Measurements from ENCODE around the gene GLI3. TPM values are rescaled to one million over a fixed set of nuclear protein-coding genes. Genes with fewer than 3 reads are reported as not detected.

The GLI3 gene
- total RNA-seq, 2 experiments from 2014 or later, result not detected

DNA sequence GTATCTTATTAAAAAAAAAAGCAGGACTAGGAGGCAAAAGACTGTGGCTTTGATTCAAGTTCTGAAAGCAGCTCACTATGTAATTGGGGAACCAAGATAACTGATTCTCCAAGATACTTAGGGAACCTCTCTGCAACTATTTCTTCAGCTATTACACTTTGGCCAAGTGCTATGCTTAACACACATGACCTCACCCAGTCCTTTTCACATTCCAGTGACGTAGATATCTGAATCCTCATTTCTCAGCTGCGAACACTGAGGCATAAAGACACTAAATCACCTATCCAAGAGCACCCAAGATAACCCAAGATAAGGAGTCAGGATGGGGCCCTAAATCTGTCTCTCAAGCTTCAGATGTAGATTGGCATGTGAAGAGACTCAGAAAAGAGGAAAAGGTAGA is 133.6 kb downstream of the GLI3 start:
- Mint-ChIP-seq H3K9me3 (ENCODE audit: insufficient read depth) (no peaks in the 10 kb centered on the region), H3K4me3 (no peak overlapping the region), H3K4me1 (ENCODE audit: low read depth) (no peaks in the 10 kb centered on the region), H3K27me3 (ENCODE audit: low read depth) (no peaks in the 10 kb centered on the region), H3K36me3 (ENCODE audit: low read depth) (no peaks in the 10 kb centered on the region), H3K27ac (no peak overlapping the region)
- CTCF ChIA-PET, result no interaction called here
- ATAC-seq (no peak), DNase-seq (no peak)
- POLR2A ChIA-PET, result no interaction called here

DNA sequence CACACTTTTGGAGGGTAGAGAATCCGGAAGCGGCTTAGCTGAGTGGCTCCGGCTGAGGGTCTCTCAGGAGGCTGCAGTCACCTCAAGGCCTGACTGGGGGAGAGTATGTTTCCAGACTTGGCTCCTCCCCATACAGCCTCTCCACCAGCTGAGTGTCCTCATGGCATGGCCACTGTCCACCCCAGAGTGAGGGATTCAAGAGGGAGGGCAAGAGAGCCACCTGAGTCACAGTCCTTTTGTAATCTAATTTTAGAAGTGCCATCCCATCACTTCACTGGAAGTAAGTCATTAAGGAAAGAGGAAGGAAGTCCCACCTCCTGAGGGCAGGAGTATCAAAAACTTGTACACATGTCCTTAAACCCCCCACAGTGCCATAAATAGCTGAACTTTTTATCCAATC is 134.0 kb downstream of the GLI3 start:
- no peaks in the 10 kb centered on the region for H3K27me3 Mint-ChIP-seq (ENCODE audit: low read depth)
- DNase-seq (no peak), ATAC-seq (no peak)
- H3K36me3 Mint-ChIP-seq (ENCODE audit: low read depth), result no peaks in the 10 kb centered on the region
- H3K4me3 Mint-ChIP-seq, result no peak overlapping the region
- POLR2A ChIA-PET, result no interaction called here
- no peaks in the 10 kb centered on the region for H3K9me3 Mint-ChIP-seq (ENCODE audit: insufficient read depth)
- CTCF ChIA-PET, result no interaction called here
- H3K4me1 Mint-ChIP-seq (ENCODE audit: low read depth), result no peaks in the 10 kb centered on the region
- no peak overlapping the region for H3K27ac Mint-ChIP-seq

DNA sequence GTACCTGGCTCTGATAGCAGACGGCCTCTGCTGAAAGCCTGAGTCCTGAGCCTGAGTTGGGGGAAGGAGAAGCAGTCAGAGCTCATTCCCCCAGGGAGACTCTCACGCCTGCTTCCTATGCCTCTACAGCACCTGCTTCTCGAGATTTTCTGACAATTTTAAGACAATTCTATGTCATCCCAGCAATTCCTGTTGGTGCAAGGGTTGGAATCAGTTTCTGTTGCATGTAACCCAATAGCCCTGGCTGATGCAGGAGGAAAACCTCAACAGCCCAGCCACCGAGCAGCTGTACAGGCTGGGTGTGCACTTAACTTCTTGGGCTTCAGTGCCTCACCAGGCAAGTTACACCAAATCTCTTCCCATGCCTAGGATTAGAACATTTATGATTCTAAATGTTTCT is 134.7 kb downstream of the GLI3 start:
- H3K4me1 Mint-ChIP-seq (ENCODE audit: low read depth), result no peaks in the 10 kb centered on the region
- CTCF ChIA-PET, result no interaction called here

DNA sequence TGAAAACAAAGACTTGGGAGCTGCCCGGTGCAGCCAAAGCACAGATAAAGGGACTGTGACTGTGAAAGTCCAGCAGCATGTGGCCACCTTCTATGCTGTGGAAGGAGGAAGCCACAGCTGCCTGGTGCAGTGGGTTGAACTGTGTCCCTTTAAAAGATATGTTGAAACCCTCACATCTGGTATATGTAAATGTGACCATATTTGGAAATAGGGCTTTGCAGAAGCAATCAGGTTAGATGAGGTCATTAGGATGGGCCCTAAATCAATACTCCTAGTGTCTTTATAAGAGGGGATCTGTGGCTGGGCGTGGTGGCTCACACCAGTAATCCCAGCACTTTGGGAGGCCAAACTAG is 136.9 kb downstream of the GLI3 start:
- DNase-seq (no peak), ATAC-seq (no peak)
- Mint-ChIP-seq H3K27me3 (ENCODE audit: low read depth) (no peaks in the 10 kb centered on the region), H3K4me1 (ENCODE audit: low read depth) (no peaks in the 10 kb centered on the region), H3K4me3 (no peak overlapping the region), H3K27ac (no peak overlapping the region), H3K9me3 (ENCODE audit: insufficient read depth) (no peaks in the 10 kb centered on the region), H3K36me3 (ENCODE audit: low read depth) (no peaks in the 10 kb centered on the region)
- CTCF ChIA-PET, result no interaction called here
- POLR2A ChIA-PET, result no interaction called here

More for the DNA sequence above, 134.7 kb downstream of the GLI3 start:
- DNase-seq, result no peak
- Mint-ChIP-seq H3K27ac (no peak overlapping the region), H3K9me3 (ENCODE audit: insufficient read depth) (no peaks in the 10 kb centered on the region), H3K27me3 (ENCODE audit: low read depth) (no peaks in the 10 kb centered on the region), H3K36me3 (ENCODE audit: low read depth) (no peaks in the 10 kb centered on the region), H3K4me3 (no peak overlapping the region)
- POLR2A ChIA-PET, result no interaction called here
- ATAC-seq, result no peak

DNA sequence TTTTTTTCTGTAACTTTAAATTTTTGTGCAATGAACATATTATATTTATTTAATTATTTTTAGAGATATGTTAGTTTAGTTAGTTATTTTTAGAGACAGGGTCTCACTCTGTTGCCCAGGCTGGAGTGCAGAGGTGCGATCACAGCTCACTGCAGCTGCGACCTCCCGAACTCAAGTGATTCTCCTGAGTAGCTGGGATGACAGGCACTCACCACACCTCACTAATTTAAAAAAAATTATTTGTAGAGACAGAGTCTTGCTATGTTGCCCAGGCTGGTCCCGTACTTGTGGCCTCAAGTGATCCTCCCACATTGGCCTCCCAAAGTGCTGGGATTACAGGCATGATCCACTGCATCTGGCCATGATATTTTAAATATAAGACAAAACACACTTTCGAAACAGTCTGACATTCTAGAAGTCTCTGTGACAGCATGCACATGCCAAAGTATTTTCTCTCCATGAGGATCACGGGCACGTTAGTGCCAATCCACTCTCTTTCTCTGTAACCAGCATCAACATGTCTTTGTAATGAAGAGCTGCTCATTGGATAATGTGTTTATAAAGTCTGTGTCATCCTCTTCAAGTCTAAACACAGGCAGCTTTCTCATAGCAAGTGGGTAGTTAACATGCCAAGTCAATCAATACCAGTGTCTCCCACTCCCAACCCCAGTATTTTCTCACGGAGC is 137.4 kb downstream of the GLI3 start:
- no peak overlapping the region for H3K27ac Mint-ChIP-seq

DNA sequence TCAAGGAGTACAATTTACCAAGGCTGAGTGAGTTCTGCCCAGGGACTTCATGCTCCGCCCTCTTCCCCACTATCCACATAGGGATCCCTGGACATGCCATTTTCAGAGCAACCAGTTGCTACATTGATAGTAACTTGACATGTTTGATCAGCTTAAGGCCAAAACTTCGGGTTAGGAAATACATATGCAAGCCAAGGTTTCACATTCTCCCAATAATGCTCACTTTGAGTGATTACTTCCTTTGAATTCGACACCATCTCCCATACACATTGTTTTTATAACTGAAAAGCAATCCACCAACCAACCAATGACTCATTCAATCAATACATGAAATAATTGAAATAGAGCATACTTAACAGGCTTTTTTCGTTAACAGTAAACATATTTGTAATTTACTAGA is 137.9 kb downstream of the GLI3 start:
- Mint-ChIP-seq H3K9me3 (ENCODE audit: insufficient read depth) (no peaks in the 10 kb centered on the region), H3K27ac (no peak overlapping the region), H3K4me3 (no peak overlapping the region), H3K27me3 (ENCODE audit: low read depth) (no peaks in the 10 kb centered on the region), H3K36me3 (ENCODE audit: low read depth) (no peaks in the 10 kb centered on the region), H3K4me1 (ENCODE audit: low read depth) (no peaks in the 10 kb centered on the region)
- ChIA-PET CTCF (no interaction called here), POLR2A (no interaction called here)
- ATAC-seq (no peak), DNase-seq (no peak)

More for the DNA sequence above, 137.4 kb downstream of the GLI3 start:
- Mint-ChIP-seq H3K4me1 (ENCODE audit: low read depth) (no peaks in the 10 kb centered on the region), H3K9me3 (ENCODE audit: insufficient read depth) (no peaks in the 10 kb centered on the region), H3K4me3 (no peak overlapping the region), H3K36me3 (ENCODE audit: low read depth) (no peaks in the 10 kb centered on the region), H3K27me3 (ENCODE audit: low read depth) (no peaks in the 10 kb centered on the region)
- ATAC-seq (no peak), DNase-seq (no peak)
- POLR2A ChIA-PET, result no interaction called here
- CTCF ChIA-PET, result no interaction called here

DNA sequence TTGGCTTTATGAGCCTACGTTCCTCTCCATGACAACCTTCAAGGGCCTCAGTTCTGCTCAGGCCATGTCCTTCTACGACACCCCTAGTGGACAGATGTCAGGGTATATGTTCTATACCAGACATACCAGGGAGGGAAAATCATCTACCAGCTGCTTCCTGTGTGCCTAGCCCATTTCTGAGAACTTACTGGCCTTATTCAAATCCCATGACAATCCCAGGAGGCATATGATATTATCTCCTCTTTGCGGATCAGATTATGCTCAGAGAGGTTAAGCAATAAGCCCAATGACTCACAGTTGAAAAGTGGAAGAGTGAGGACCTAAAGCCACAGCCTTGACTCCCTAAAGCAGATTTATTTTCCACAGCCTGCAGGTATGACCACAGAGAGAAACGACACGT is 139.3 kb downstream of the GLI3 start:
- ChIA-PET CTCF (no interaction called here), POLR2A (no interaction called here)
- no peak for DNase-seq
- Mint-ChIP-seq H3K4me1 (ENCODE audit: low read depth) (no peaks in the 10 kb centered on the region), H3K9me3 (ENCODE audit: insufficient read depth) (no peaks in the 10 kb centered on the region), H3K27me3 (ENCODE audit: low read depth) (no peaks in the 10 kb centered on the region), H3K4me3 (no peak overlapping the region), H3K27ac (no peak overlapping the region), H3K36me3 (ENCODE audit: low read depth) (no peaks in the 10 kb centered on the region)
- ATAC-seq, result no peak

DNA sequence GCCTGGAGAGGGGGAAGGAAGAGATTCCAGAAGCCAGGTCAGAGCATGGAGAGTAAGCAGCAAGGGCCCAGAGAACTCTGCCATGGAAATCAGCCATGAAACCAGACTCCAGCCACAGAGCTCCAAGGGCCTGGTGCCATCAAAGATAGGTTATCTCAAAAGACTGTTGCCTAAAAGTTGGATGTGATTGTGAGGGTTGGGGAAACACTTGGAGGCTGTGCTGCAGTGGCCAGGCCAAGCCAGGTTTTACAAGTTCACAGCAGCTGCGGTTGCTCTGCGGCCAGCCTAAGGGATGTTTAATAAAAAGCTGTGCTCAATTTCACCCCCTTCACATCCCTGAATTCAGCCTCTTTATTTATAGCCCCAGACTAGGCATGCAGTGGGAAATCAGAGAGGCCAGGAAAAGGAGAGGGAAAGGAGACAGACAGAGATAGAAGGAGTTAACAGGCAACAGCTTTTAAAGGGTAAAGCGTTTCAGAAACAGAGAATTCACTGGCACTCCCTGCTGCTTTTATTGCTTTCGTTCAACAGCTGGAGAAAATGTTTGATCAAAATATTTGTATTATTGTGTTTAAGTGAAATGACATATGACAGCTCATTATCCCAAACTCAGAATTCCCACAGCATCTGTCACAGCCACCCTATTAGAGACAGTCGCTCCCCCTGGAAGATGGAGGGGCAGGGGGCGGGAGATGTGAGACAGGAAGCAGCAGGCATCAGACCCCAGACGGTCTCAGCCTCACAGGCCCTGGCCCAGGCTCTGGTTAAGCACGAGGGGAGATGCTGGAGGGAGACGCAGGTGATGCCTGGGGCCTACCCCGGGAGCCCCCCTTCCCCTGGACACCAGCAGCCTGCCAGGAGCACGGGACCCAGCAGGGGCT is 140.1 kb downstream of the GLI3 start:
- ChIA-PET CTCF (no interaction called here), POLR2A (no interaction called here)
- no peaks in the 10 kb centered on the region for H3K27me3 Mint-ChIP-seq (ENCODE audit: low read depth)
- no peaks in the 10 kb centered on the region for H3K36me3 Mint-ChIP-seq (ENCODE audit: low read depth)
- DNase-seq (no peak), ATAC-seq (no peak)
- no peaks in the 10 kb centered on the region for H3K4me1 Mint-ChIP-seq (ENCODE audit: low read depth)
- H3K27ac Mint-ChIP-seq, result no peak overlapping the region
- H3K4me3 Mint-ChIP-seq, result no peak overlapping the region
- no peaks in the 10 kb centered on the region for H3K9me3 Mint-ChIP-seq (ENCODE audit: insufficient read depth)

DNA sequence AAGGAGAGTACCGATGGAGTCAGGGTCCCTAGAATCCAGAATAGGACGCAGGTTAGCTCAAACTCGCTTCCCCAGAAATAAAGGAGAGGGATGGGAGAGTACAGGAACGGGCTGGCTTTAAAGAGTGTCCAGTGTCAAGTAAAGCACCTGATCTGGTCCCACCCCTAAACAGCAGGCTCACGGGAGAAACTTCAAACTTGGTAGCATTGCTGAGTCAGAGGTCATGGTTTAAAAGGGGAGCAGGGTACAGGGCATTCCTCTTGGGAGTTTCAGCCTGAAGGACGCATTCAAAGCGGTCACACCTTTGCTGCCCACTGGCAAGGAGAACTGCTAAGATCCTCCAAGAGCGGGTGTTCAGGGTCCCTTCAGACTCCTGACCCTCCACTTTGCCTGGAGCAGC is 140.7 kb downstream of the GLI3 start:
- ATAC-seq (no peak), DNase-seq (no peak)
- CTCF ChIA-PET, result no interaction called here
- Mint-ChIP-seq H3K4me1 (ENCODE audit: low read depth) (no peaks in the 10 kb centered on the region), H3K27me3 (ENCODE audit: low read depth) (no peaks in the 10 kb centered on the region), H3K4me3 (no peak overlapping the region), H3K9me3 (ENCODE audit: insufficient read depth) (no peaks in the 10 kb centered on the region), H3K27ac (no peak overlapping the region), H3K36me3 (ENCODE audit: low read depth) (no peaks in the 10 kb centered on the region)
- POLR2A ChIA-PET, result no interaction called here

DNA sequence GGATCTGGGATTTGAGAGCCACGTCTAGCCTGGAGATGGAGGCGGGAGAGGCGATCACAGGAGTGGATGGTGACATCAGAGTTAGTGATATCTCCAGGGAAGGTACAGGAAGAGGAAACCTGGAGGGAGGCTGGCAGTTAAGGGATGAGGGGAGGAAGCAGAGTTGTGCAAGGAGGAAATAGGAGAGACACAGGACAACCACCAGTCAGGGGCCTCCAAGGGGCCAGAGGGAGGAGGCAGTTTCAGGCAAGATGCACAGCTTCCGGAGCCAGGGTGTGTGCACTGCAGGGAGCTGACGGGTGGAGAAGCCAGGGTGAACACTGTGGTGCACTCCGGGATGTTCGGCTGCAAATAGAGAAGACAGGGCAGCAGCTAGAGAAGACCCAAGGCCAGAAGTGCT is 141.2 kb downstream of the GLI3 start:
- DNase-seq, result no peak
- H3K9me3 Mint-ChIP-seq (ENCODE audit: insufficient read depth), result no peaks in the 10 kb centered on the region
- POLR2A ChIA-PET, result no interaction called here
- no peaks in the 10 kb centered on the region for H3K27me3 Mint-ChIP-seq (ENCODE audit: low read depth)
- CTCF ChIA-PET, result no interaction called here
- no peaks in the 10 kb centered on the region for H3K36me3 Mint-ChIP-seq (ENCODE audit: low read depth)
- H3K4me3 Mint-ChIP-seq, result no peak overlapping the region
- ATAC-seq, result no peak
- H3K4me1 Mint-ChIP-seq (ENCODE audit: low read depth), result no peaks in the 10 kb centered on the region
- H3K27ac Mint-ChIP-seq, result no peak overlapping the region

DNA sequence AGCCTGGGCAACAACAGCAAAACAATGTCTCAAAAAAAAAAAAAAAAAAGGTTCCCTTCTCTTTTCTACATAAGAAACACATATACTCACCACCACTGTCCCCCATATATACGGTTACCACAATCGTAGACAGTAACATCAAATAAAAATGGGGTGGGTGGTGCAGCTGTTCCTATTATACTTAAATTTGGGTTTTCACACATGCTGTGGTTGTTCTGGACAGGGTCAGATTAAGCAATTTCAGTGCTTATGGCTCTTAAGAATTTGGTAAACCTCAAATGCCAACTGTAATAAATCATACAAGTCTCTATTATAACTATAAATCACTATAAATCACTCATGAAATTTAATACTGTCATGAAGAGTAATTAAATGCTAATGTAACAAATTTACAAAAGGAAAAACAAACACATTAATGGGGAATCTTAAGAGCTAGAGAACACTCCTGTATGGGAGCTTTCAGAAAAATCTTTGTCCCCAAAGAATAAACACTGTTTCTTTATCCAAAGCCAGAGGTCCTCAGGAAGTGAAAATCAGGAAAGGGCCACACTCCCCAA is 143.6 kb downstream of the GLI3 start:
- DNase-seq (no peak), ATAC-seq (no peak)
- POLR2A ChIA-PET, result no interaction called here
- H3K27me3 Mint-ChIP-seq (ENCODE audit: low read depth), result no peaks in the 10 kb centered on the region
- no peaks in the 10 kb centered on the region for H3K9me3 Mint-ChIP-seq (ENCODE audit: insufficient read depth)
- no peak overlapping the region for H3K27ac Mint-ChIP-seq
- CTCF ChIA-PET, result no interaction called here
- no peaks in the 10 kb centered on the region for H3K4me1 Mint-ChIP-seq (ENCODE audit: low read depth)
- no peaks in the 10 kb centered on the region for H3K36me3 Mint-ChIP-seq (ENCODE audit: low read depth)
- no peak overlapping the region for H3K4me3 Mint-ChIP-seq

DNA sequence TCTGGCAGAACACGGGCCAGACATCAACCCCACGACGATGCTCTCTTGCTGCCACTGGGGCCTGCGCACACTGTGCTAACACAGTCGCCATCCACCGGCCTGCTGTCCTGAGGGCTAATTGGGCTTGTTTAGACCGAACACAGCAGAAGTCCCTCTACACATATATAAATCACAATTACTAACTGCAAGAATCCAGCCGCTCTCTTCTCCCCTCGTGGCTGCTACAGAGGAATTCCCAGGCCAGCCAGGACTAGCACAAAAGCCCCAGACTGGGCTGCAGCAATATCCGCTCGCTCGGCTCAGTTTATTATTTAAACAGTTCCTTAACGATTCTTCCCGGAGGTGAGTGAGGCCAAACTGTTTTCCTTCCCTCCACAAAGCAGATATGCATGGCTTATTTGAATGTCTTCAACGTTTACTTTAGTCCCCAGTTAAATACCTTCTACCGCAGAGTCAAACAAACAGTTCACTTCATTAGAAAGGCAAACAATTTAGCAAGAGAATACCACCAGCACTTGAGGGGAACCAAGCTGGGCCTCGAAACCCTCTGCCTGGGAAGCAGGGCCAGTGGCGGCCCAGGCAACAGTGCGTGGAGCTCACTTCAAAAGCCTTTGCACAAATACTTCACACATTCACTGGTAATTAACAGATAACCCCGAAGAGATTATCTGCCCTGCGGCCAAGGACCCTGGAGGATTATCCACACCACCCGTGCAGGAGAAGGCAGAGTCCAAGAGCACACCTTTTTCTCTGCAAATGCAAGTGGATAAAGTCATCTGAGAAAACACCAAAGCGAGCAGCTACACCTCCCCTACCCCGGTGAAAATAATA is 145.3 kb downstream of the GLI3 start:
- Mint-ChIP-seq H3K27me3 (ENCODE audit: low read depth) (no peaks in the 10 kb centered on the region), H3K36me3 (ENCODE audit: low read depth) (no peaks in the 10 kb centered on the region), H3K9me3 (ENCODE audit: insufficient read depth) (no peaks in the 10 kb centered on the region), H3K4me1 (ENCODE audit: low read depth) (no peaks in the 10 kb centered on the region), H3K27ac (no peak overlapping the region), H3K4me3 (no peak overlapping the region)
- no peak for DNase-seq
- POLR2A ChIA-PET, result no interaction called here
- ATAC-seq, result no peak
- CTCF ChIA-PET, result no interaction called here
